GM18519 (cell line): ENCODE data around the gene PGM5.

Experiments used
- ATAC-seq: cut with Tn5 transposase; IDR thresholded peaks from one replicate; pipeline ENCODE4 v1.9.1; 2021; ENCODE audit warnings: mild to moderate bottlenecking, moderate library complexity; ENCODE audit not compliant: unreplicated experiment, low FRiP score

PGM5 gene

GRCh38 chr9:68530618-68531017 is 174.2 kb downstream of the PGM5 start:
- no peak for ATAC-seq

- ATAC-seq, result no peak
Measured at GRCh38 chr9:68532131-68532530, 175.7 kb downstream of the PGM5 start.

- no peak for ATAC-seq
Measured at GRCh38 chr9:68533678-68534077, 177.3 kb downstream of the PGM5 start.

GRCh38 chr9:68536876-68537615 is 180.6 kb downstream of the PGM5 start:
- ATAC-seq, result no peak

GRCh38 chr9:68537616-68537880 is 181.1 kb downstream of the PGM5 start:
- ATAC-seq, result no peak

- no peak for ATAC-seq
Measured at GRCh38 chr9:68538200-68538599, 181.8 kb downstream of the PGM5 start.

GRCh38 chr9:68540712-68541535 is 184.5 kb downstream of the PGM5 start, which contains the start of gene TMEM252:
Gene TMEM252 (minus strand): TSS chr9:68540883. CDS start chr9:68540814, 69 bp downstream.
- ATAC-seq, result no peak

- ATAC-seq, result no peak
Measured at GRCh38 chr9:68541568-68541967, 185.2 kb downstream of the PGM5 start.

GRCh38 chr9:68545033-68545705 is 188.8 kb downstream of the PGM5 start:
- ATAC-seq, result peak; percentile 57

- ATAC-seq, result peak; percentile 48
Measured at GRCh38 chr9:68546596-68547390, 190.4 kb downstream of the PGM5 start.

- no peak for ATAC-seq
Measured at GRCh38 chr9:68547417-68547816, 191.0 kb downstream of the PGM5 start.

GRCh38 chr9:68548241-68548640 is 191.8 kb downstream of the PGM5 start:
- ATAC-seq, result no peak

- no peak for ATAC-seq
Measured at GRCh38 chr9:68551191-68551590, 194.8 kb downstream of the PGM5 start.

- no peak for ATAC-seq
Measured at GRCh38 chr9:68552700-68553476, 196.5 kb downstream of the PGM5 start.

- no peak for ATAC-seq
Measured at GRCh38 chr9:68555437-68556150, 199.2 kb downstream of the PGM5 start.

GRCh38 chr9:68558545-68558944 is 202.1 kb downstream of the PGM5 start:
- ATAC-seq, result no peak

GRCh38 chr9:68560071-68560844 is 203.8 kb downstream of the PGM5 start:
- ATAC-seq, result no peak

GRCh38 chr9:68562461-68562860 is 206.1 kb downstream of the PGM5 start:
- ATAC-seq, result no peak
